ENCODE measurements around the gene IQSEC1. TPM values are rescaled to one million over a fixed set of nuclear protein-coding genes. Genes with fewer than 3 reads are reported as not detected.

Gene IQSEC1
- total RNA-seq, 1 donor from 2014 or later = 37.2 TPM

GRCh38 chr3:13014755-13015285, 58.4 kb downstream of the IQSEC1 start:
- Mint-ChIP-seq H3K4me1 (ENCODE audit: low read depth) (peaks cover 52% of the 10 kb centered on the region), H3K9me3 (ENCODE audit: low read depth) (no peaks in the 10 kb centered on the region), H3K27ac (ENCODE audit: unreplicated experiment) (no peak overlapping the region), H3K4me3 (ENCODE audit: unreplicated experiment) (no peak overlapping the region), H3K27me3 (ENCODE audit: low read depth) (no peaks in the 10 kb centered on the region), H3K36me3 (ENCODE audit: low read depth) (no peaks in the 10 kb centered on the region)
- TF ChIP-seq CTCF (IDR thresholded peaks at IDR 0.05) = no peak
- peak; percentile 28 for DNase-seq (ENCODE audit: low spot score)

- peak; percentile 62 for DNase-seq (ENCODE audit: low spot score)
- no peaks in the 10 kb centered on the region for H3K36me3 Mint-ChIP-seq (ENCODE audit: low read depth)
- H3K4me3 Mint-ChIP-seq (ENCODE audit: unreplicated experiment) = no peak overlapping the region
- no peaks in the 10 kb centered on the region for H3K9me3 Mint-ChIP-seq (ENCODE audit: low read depth)
- no peaks in the 10 kb centered on the region for H3K27me3 Mint-ChIP-seq (ENCODE audit: low read depth)
- H3K27ac Mint-ChIP-seq (ENCODE audit: unreplicated experiment) = no peak overlapping the region
- peaks cover 45% of the 10 kb centered on the region for H3K4me1 Mint-ChIP-seq (ENCODE audit: low read depth)
- no peak for TF ChIP-seq CTCF (IDR thresholded peaks at IDR 0.05)
Measured at GRCh38 chr3:13013994-13014754, 59.1 kb downstream of the IQSEC1 start.

DNA sequence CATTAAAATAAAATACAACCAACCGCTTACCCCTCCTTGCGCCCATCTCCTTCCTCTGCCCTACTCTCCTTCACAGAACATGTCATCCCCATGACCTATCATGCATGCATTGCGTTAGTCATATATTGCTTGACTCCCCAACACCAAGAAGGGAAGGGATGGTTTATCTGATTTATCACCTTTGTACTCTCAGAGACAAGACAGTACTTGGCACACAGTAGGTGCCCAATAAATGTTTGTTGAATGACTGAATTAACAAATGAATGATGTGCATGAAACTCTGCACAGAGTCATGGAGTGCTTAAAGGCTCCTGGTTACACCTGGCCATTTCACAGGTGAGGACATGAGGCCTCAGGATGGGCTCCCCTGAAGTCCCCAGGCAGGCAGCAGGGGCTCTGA, 59.7 kb downstream of the IQSEC1 start:
- H3K27ac Mint-ChIP-seq (ENCODE audit: unreplicated experiment) = no peak overlapping the region
- TF ChIP-seq CTCF (IDR thresholded peaks at IDR 0.05) = no peak
- peaks cover 39% of the 10 kb centered on the region for H3K4me1 Mint-ChIP-seq (ENCODE audit: low read depth)
- no peak overlapping the region for H3K4me3 Mint-ChIP-seq (ENCODE audit: unreplicated experiment)
- no peak for DNase-seq (ENCODE audit: low spot score)
- no peaks in the 10 kb centered on the region for H3K36me3 Mint-ChIP-seq (ENCODE audit: low read depth)
- peaks cover 2% of the 10 kb centered on the region for H3K27me3 Mint-ChIP-seq (ENCODE audit: low read depth)
- H3K9me3 Mint-ChIP-seq (ENCODE audit: low read depth) = no peaks in the 10 kb centered on the region

- no peak for DNase-seq (ENCODE audit: low spot score)
- peaks cover 2% of the 10 kb centered on the region for H3K36me3 Mint-ChIP-seq (ENCODE audit: low read depth)
Measured at GRCh38 chr3:13013151-13013561, 60.1 kb downstream of the IQSEC1 start.

More at GRCh38 chr3:13013151-13013561, 60.1 kb downstream of the IQSEC1 start:
- Mint-ChIP-seq H3K27me3 (ENCODE audit: low read depth) (peaks cover 6% of the 10 kb centered on the region), H3K9me3 (ENCODE audit: low read depth) (no peaks in the 10 kb centered on the region), H3K4me3 (ENCODE audit: unreplicated experiment) (no peak overlapping the region), H3K4me1 (ENCODE audit: low read depth) (peaks cover 38% of the 10 kb centered on the region), H3K27ac (ENCODE audit: unreplicated experiment) (no peak overlapping the region)
- no peak for TF ChIP-seq CTCF (IDR thresholded peaks at IDR 0.05)
